Neutrophil (primary cell): ENCODE measurements around the gene SEC14L6.

ENCODE experiments used
- H3K27ac ChIP-seq: fragments of 200-600 bp; sonication (generic); 2 replicates; pipeline ENCODE4 v1.5.1; 2016; ENCODE audit warnings: mild to moderate bottlenecking, moderate library complexity
- H3K27me3 ChIP-seq: fragments of 200-600 bp; sonication (generic); 2 replicates; pipeline ENCODE4 v1.6.0; 2016; ENCODE audit warnings: mild to moderate bottlenecking
- H3K36me3 ChIP-seq: fragments of 200-600 bp; sonication (generic); 2 replicates; pipeline ENCODE4 v1.5.1; 2017
- H3K4me1 ChIP-seq, 2 experiments: fragments of 200-600 bp in 1 of 2; sonication (generic) in 1 of 2; 1 replicate in 1 of 2; 2 replicates in 1 of 2; pipeline versions ENCODE4 v1.5.1 to v1.6.1; 2013 to 2016; ENCODE audit warnings: low read depth in 1 of 2, low read length in 1 of 2, mild to moderate bottlenecking in 1 of 2, moderate library complexity in 1 of 2; ENCODE audit not compliant: control insufficient read depth in 1 of 2, insufficient read depth in 1 of 2
- H3K4me3 ChIP-seq, 2 experiments: fragments of 200-600 bp in 1 of 2; sonication (generic) in 1 of 2; 1 replicate in 1 of 2; 2 replicates in 1 of 2; pipeline ENCODE4 v1.5.1; 2013 to 2016; ENCODE audit warnings: low read depth in 1 of 2, low read length in 1 of 2, mild to moderate bottlenecking in 1 of 2, moderate library complexity in 1 of 2
- H3K9me3 ChIP-seq: fragments of 200-600 bp; sonication (generic); 2 replicates; pipeline ENCODE4 v1.5.1; 2016
- TF ChIP-seq, protein P1 (sequence below): fragments of 200-600 bp; sonication (generic); IDR thresholded peaks from 2 replicates; pipeline ENCODE4 v1.5.1; 2016; ENCODE audit warnings: antibody characterized with exemption

Gene SEC14L6

GRCh38 chr22:30513462-30513861, 33.1 kb downstream of the SEC14L6 start:
- H3K27me3 ChIP-seq, result peaks cover 15% of the 10 kb centered on the region
- no peaks in the 10 kb centered on the region for H3K36me3 ChIP-seq
- H3K9me3 ChIP-seq, result no peaks in the 10 kb centered on the region
- TF ChIP-seq, protein P1, sequence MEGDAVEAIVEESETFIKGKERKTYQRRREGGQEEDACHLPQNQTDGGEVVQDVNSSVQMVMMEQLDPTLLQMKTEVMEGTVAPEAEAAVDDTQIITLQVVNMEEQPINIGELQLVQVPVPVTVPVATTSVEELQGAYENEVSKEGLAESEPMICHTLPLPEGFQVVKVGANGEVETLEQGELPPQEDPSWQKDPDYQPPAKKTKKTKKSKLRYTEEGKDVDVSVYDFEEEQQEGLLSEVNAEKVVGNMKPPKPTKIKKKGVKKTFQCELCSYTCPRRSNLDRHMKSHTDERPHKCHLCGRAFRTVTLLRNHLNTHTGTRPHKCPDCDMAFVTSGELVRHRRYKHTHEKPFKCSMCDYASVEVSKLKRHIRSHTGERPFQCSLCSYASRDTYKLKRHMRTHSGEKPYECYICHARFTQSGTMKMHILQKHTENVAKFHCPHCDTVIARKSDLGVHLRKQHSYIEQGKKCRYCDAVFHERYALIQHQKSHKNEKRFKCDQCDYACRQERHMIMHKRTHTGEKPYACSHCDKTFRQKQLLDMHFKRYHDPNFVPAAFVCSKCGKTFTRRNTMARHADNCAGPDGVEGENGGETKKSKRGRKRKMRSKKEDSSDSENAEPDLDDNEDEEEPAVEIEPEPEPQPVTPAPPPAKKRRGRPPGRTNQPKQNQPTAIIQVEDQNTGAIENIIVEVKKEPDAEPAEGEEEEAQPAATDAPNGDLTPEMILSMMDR, result no peak
- H3K4me1 ChIP-seq, result no peaks in the 10 kb centered on the region
- no peak overlapping the region for H3K27ac ChIP-seq
- H3K4me3 ChIP-seq, result no peak overlapping the region

- peaks cover 27% of the 10 kb centered on the region for H3K27me3 ChIP-seq
- no peaks in the 10 kb centered on the region for H3K36me3 ChIP-seq
- no peaks in the 10 kb centered on the region for H3K4me1 ChIP-seq
- no peak overlapping the region for H3K27ac ChIP-seq
- no peaks in the 10 kb centered on the region for H3K9me3 ChIP-seq
- TF ChIP-seq, protein P1, result no peak
- no peak overlapping the region for H3K4me3 ChIP-seq
Observed at GRCh38 chr22:30511911-30512310, 34.6 kb downstream of the SEC14L6 start.

DNA sequence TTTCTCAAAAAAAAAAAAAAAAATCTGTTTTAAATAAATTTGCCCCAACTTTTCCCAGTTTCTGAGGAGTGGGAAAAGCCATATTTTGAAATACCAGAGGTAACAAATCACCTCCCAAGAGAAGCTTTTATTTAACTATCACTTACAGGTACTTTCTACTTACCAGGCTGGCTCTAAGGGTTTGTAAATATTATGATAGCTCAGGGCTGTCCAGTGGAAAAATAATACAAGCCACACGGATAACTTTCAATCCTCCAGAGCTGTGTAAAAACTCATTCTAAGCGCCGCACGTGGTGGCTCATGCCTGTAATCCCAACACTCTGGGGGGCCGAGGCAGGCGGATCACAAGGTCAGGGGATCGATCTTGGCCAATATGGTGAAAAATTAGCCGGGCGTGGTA, 35.4 kb downstream of the SEC14L6 start:
- Histone ChIP-seq H3K4me1 (no peaks in the 10 kb centered on the region), H3K9me3 (no peaks in the 10 kb centered on the region), H3K36me3 (no peaks in the 10 kb centered on the region), H3K27ac (no peak overlapping the region), H3K27me3 (peaks cover 30% of the 10 kb centered on the region), H3K4me3 (no peak overlapping the region)
- TF ChIP-seq, protein P1, result no peak

GRCh38 chr22:30508216-30508615, 38.3 kb downstream of the SEC14L6 start:
- Histone ChIP-seq H3K36me3 (no peaks in the 10 kb centered on the region), H3K4me3 (no peak overlapping the region), H3K27me3 (peaks cover 59% of the 10 kb centered on the region), H3K4me1 (no peaks in the 10 kb centered on the region), H3K9me3 (no peaks in the 10 kb centered on the region), H3K27ac (no peak overlapping the region)
- TF ChIP-seq, protein P1, result no peak

DNA sequence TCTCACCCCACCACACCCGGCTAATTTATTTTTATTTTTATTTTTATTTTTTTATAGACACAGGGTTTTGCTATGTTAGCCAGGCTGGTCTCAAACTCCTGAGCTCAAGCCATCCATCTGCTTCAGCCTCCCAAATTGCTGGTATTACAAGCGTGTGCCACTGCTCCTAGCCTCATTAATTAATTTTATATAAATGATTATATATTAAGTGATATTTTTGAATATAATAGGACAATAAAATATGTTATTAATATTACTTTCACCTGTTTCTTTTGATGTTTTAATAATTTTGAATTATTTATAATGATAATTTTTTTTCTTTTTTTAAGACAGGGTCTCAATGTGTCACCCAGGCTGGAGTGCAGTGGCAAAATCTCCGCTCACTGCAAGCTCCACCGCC, 38.9 kb downstream of the SEC14L6 start:
- Histone ChIP-seq H3K4me1 (no peaks in the 10 kb centered on the region), H3K27me3 (peaks cover 64% of the 10 kb centered on the region), H3K9me3 (no peaks in the 10 kb centered on the region), H3K27ac (no peak overlapping the region), H3K4me3 (no peak overlapping the region), H3K36me3 (no peaks in the 10 kb centered on the region)
- TF ChIP-seq, protein P1, result no peak

GRCh38 chr22:30506507-30506968, 40.0 kb downstream of the SEC14L6 start:
- Histone ChIP-seq H3K4me1 (no peaks in the 10 kb centered on the region), H3K36me3 (no peaks in the 10 kb centered on the region), H3K9me3 (no peaks in the 10 kb centered on the region), H3K27ac (no peak overlapping the region), H3K27me3 (peaks cover 70% of the 10 kb centered on the region), H3K4me3 (no peak overlapping the region)
- TF ChIP-seq, protein P1, result no peak
